ENCODE data around the gene RASA2.

DNA sequence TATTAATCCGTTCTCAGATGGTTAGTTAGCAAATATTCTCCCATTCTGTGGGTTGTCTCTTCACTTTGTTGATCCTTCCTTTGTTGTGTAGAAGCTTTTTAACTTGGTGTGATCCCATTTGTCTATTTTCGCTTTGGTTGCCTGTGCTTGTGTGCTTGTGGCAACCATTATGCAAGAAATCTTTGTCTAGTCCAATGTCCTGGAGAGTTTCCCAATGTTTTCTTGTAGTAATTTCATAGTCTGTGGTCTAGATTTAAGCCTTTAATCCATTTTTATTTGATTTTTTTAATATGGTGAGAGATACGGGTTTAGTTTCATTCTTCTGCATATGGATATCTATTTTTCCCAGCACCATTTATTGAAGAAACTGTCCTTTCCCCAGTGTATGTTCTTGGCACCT, 59.8 kb downstream of the RASA2 start:
- TF ChIP-seq POLR2AphosphoS5 (IDR thresholded peaks at IDR 0.05; ENCODE audit: low read depth, low read length) (no peak), ZBTB33 (IDR thresholded peaks at IDR 0.05; ENCODE audit: borderline replicate concordance, low read depth) (no peak), YY1 (IDR thresholded peaks at IDR 0.05; ENCODE audit: low read depth) (no peak), FOXM1 (IDR thresholded peaks at IDR 0.05; ENCODE audit: low read depth) (no peak), SIN3A (IDR thresholded peaks at IDR 0.05; ENCODE audit: borderline replicate concordance, low read depth, low read length) (no peak), RAD21 (IDR thresholded peaks at IDR 0.05; ENCODE audit: low read length) (no peak), RCOR1 (IDR thresholded peaks at IDR 0.05; ENCODE audit: low read length) (no peak), GATA2 (CRISPR knock-in tag; IDR thresholded peaks at IDR 0.05) (no peak), RFX5 (IDR thresholded peaks at IDR 0.05; ENCODE audit: low read length) (no peak)
- TF ChIP-seq, protein P1, sequence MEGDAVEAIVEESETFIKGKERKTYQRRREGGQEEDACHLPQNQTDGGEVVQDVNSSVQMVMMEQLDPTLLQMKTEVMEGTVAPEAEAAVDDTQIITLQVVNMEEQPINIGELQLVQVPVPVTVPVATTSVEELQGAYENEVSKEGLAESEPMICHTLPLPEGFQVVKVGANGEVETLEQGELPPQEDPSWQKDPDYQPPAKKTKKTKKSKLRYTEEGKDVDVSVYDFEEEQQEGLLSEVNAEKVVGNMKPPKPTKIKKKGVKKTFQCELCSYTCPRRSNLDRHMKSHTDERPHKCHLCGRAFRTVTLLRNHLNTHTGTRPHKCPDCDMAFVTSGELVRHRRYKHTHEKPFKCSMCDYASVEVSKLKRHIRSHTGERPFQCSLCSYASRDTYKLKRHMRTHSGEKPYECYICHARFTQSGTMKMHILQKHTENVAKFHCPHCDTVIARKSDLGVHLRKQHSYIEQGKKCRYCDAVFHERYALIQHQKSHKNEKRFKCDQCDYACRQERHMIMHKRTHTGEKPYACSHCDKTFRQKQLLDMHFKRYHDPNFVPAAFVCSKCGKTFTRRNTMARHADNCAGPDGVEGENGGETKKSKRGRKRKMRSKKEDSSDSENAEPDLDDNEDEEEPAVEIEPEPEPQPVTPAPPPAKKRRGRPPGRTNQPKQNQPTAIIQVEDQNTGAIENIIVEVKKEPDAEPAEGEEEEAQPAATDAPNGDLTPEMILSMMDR (IDR thresholded peaks at IDR 0.05): no peak
- TF ChIP-seq, protein P2, sequence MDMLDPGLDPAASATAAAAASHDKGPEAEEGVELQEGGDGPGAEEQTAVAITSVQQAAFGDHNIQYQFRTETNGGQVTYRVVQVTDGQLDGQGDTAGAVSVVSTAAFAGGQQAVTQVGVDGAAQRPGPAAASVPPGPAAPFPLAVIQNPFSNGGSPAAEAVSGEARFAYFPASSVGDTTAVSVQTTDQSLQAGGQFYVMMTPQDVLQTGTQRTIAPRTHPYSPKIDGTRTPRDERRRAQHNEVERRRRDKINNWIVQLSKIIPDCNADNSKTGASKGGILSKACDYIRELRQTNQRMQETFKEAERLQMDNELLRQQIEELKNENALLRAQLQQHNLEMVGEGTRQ (IDR thresholded peaks at IDR 0.05; ENCODE audit: borderline replicate concordance, low read depth, low read length): no peak
